ENCODE results near the gene EWSR1. TPM values are rescaled to one million over a fixed set of nuclear protein-coding genes. Genes with fewer than 3 reads are reported as not detected.
A peak's percentile ranks its signal among the peaks of the same experiment; 100 is the strongest.

EWSR1 gene
- total and polyA plus RNA-seq, 2 experiments from 2014 or later = 391 to 427 TPM

DNA sequence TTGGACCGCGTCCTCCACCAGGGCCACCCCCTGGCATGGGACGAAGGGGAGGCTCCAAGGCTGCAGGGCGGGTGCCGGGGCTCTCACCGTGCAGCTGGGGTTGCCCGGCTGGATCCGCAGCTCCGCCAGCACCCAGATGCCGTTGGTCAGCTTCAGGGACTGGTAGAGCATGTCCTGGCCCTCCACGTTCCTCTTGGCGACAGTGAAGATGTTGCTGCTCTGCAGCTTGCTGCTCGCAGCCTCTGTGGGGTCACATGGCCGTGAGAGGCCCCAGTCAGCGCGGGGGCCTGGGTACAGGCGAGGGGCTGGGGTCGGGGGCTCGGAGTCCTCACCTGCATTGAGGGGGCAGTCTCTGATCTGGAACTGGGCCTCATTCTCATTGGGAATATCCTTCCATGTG, 62.2 kb downstream of the EWSR1 start (continued):
- TF ChIP-seq, protein P1, sequence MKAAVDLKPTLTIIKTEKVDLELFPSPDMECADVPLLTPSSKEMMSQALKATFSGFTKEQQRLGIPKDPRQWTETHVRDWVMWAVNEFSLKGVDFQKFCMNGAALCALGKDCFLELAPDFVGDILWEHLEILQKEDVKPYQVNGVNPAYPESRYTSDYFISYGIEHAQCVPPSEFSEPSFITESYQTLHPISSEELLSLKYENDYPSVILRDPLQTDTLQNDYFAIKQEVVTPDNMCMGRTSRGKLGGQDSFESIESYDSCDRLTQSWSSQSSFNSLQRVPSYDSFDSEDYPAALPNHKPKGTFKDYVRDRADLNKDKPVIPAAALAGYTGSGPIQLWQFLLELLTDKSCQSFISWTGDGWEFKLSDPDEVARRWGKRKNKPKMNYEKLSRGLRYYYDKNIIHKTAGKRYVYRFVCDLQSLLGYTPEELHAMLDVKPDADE (IDR thresholded peaks at IDR 0.05) = no peak
- TF ChIP-seq CREB1 (CRISPR knock-in tag; IDR thresholded peaks at IDR 0.05; ENCODE audit: low read depth) = no peak
- TF ChIP-seq STAT1 (IDR thresholded peaks at IDR 0.05; ENCODE audit: unreplicated experiment) = no peak
- TF ChIP-seq EZH2 (IDR thresholded peaks at IDR 0.05; ENCODE audit: low read depth, unreplicated experiment) = no peak
- TF ChIP-seq, protein P2, sequence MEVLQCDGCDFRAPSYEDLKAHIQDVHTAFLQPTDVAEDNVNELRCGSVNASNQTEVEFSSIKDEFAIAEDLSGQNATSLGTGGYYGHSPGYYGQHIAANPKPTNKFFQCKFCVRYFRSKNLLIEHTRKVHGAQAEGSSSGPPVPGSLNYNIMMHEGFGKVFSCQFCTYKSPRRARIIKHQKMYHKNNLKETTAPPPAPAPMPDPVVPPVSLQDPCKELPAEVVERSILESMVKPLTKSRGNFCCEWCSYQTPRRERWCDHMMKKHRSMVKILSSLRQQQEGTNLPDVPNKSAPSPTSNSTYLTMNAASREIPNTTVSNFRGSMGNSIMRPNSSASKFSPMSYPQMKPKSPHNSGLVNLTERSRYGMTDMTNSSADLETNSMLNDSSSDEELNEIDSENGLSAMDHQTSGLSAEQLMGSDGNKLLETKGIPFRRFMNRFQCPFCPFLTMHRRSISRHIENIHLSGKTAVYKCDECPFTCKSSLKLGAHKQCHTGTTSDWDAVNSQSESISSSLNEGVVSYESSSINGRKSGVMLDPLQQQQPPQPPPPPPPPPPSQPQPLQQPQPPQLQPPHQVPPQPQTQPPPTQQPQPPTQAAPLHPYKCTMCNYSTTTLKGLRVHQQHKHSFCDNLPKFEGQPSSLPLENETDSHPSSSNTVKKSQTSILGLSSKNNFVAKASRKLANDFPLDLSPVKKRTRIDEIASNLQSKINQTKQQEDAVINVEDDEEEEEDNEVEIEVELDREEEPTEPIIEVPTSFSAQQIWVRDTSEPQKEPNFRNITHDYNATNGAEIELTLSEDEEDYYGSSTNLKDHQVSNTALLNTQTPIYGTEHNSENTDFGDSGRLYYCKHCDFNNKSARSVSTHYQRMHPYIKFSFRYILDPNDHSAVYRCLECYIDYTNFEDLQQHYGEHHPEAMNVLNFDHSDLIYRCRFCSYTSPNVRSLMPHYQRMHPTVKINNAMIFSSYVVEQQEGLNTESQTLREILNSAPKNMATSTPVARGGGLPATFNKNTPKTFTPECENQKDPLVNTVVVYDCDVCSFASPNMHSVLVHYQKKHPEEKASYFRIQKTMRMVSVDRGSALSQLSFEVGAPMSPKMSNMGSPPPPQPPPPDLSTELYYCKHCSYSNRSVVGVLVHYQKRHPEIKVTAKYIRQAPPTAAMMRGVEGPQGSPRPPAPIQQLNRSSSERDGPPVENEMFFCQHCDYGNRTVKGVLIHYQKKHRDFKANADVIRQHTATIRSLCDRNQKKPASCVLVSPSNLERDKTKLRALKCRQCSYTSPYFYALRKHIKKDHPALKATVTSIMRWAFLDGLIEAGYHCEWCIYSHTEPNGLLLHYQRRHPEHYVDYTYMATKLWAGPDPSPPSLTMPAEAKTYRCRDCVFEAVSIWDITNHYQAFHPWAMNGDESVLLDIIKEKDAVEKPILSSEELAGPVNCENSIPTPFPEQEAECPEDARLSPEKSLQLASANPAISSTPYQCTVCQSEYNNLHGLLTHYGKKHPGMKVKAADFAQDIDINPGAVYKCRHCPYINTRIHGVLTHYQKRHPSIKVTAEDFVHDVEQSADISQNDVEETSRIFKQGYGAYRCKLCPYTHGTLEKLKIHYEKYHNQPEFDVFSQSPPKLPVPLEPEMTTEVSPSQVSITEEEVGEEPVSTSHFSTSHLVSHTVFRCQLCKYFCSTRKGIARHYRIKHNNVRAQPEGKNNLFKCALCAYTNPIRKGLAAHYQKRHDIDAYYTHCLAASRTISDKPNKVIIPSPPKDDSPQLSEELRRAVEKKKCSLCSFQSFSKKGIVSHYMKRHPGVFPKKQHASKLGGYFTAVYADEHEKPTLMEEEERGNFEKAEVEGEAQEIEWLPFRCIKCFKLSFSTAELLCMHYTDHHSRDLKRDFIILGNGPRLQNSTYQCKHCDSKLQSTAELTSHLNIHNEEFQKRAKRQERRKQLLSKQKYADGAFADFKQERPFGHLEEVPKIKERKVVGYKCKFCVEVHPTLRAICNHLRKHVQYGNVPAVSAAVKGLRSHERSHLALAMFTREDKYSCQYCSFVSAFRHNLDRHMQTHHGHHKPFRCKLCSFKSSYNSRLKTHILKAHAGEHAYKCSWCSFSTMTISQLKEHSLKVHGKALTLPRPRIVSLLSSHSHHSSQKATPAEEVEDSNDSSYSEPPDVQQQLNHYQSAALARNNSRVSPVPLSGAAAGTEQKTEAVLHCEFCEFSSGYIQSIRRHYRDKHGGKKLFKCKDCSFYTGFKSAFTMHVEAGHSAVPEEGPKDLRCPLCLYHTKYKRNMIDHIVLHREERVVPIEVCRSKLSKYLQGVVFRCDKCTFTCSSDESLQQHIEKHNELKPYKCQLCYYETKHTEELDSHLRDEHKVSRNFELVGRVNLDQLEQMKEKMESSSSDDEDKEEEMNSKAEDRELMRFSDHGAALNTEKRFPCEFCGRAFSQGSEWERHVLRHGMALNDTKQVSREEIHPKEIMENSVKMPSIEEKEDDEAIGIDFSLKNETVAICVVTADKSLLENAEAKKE (CRISPR knock-in tag; IDR thresholded peaks at IDR 0.05) = no peak
- TF ChIP-seq ZNF331 (CRISPR knock-in tag; IDR thresholded peaks at IDR 0.05; ENCODE audit: low read depth) = no peak

DNA sequence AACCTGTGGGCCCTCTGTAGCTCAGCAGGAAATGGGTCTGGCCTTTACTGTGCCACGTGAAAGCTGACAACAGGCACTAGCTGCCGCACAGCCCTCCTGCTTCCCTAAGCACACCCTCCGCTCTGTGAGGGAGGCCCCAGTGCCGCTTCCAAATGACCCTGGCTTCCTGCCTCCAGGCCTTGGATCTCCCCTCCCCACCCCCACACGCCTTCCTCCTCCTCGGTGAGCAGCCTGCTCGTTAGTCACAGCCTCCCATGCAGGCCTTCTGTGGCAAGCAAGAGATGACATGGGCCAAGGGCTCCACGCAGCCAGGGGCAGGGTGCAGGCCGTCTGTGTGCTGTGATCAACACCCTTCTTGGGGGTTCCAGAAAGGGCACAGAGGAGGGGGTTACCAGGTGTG, 62.7 kb downstream of the EWSR1 start:
- ATAC-seq = 0 out of 3 replicates have a peak, but pooled peaks have one; percentile 14
- TF ChIP-seq, protein P2 (CRISPR knock-in tag; IDR thresholded peaks at IDR 0.05) = no peak
- TF ChIP-seq ZNF331 (CRISPR knock-in tag; IDR thresholded peaks at IDR 0.05; ENCODE audit: low read depth) = no peak

More for the DNA sequence above, 62.7 kb downstream of the EWSR1 start:
- Histone ChIP-seq H2AFZ (no peak overlapping the region), H3K4me1 (ENCODE audit: insufficient read depth) (no peaks in the 10 kb centered on the region), H3K4me3 (no peak overlapping the region), H4K20me1 (replicated peaks; ENCODE audit: insufficient read depth) (no peaks in the 10 kb centered on the region), H3K27ac (ENCODE audit: low read depth) (no peak overlapping the region), H3K4me2 (no peak overlapping the region), H3F3A (replicated peaks; ENCODE audit: low read depth) (no peaks in the 10 kb centered on the region), H3K79me2 (replicated peaks; ENCODE audit: insufficient read depth) (no peaks in the 10 kb centered on the region), H3K27me3 (ENCODE audit: insufficient read depth) (no peaks in the 10 kb centered on the region), H3K9me2 (ENCODE audit: insufficient read depth) (no peaks in the 10 kb centered on the region), H3K36me3 (ENCODE audit: insufficient read depth) (no peaks in the 10 kb centered on the region)
- H3K9me3 Mint-ChIP-seq = no peaks in the 10 kb centered on the region
- H3K4me3 Mint-ChIP-seq = no peak overlapping the region
- peaks cover 7% of the 10 kb centered on the region for H3K36me3 Mint-ChIP-seq (ENCODE audit: low read depth)
- H3K27ac Mint-ChIP-seq = no peak overlapping the region
- H3K4me1 Mint-ChIP-seq = peaks cover 6% of the 10 kb centered on the region; the same call in 1 of the 3 replicates
- DNase-seq (ENCODE audit: low spot score) = no peak
- peaks cover 8% of the 10 kb centered on the region for H3K27me3 Mint-ChIP-seq (ENCODE audit: insufficient read depth, low read depth, poor library complexity)

Measured in GM23338 (cell line).